ENCODE results near the gene PTPRG.

Gene PTPRG

GRCh38 chr3:61618871-61619270 lies 57.5 kb downstream of the PTPRG start:
- DNase-seq (ENCODE audit: low read depth) = no peak

- no peak for DNase-seq (ENCODE audit: low read depth)
Observed at GRCh38 chr3:61620073-61620472, 58.7 kb downstream of the PTPRG start.

DNA sequence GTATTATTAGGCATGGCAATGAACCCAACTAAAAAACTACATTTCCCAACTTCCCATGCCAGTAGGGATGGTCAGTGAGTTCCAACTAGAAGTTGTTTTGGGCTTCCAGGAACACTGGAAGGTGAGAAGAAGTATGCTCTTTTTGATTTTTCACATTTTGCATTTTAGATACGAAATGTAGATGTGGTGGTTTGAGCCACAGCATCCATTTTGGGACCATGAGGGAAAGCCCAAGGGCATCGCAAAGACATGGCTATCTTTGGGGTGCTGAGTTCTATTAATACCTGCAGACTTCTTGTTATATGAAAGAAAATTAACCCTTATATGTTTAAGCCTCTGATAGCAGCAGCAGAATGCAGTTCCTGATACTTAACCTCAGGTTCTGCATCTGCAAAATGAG lies 62.9 kb downstream of the PTPRG start:
- no peak for DNase-seq (ENCODE audit: low read depth)

- DNase-seq (ENCODE audit: low read depth) = no peak
Observed at GRCh38 chr3:61625429-61625828, 64.1 kb downstream of the PTPRG start.

- no peak for DNase-seq (ENCODE audit: low read depth)
Observed at GRCh38 chr3:61626484-61626883, 65.1 kb downstream of the PTPRG start.

GRCh38 chr3:61627768-61628185 lies 66.4 kb downstream of the PTPRG start:
- DNase-seq (ENCODE audit: low read depth) = no peak

DNA sequence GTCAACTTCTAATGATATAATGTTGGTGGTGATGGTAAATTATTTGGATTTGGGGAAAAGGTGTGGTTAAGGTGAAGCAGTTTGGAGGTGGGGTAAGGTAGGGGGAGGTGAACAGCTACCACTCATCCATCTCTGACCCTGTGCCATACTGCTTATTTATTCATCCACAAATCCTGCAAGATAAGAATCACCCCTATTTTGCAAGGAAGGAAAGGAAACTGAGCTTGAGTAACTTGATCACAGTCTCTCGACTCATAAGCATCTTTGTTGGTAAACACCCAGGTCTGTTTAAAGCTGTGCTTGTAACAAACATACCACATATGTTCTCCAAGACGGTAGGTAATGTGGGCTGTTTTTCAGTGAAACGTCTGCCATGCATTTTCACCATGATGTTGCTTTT lies 67.3 kb downstream of the PTPRG start:
- DNase-seq (ENCODE audit: low read depth) = no peak

DNA sequence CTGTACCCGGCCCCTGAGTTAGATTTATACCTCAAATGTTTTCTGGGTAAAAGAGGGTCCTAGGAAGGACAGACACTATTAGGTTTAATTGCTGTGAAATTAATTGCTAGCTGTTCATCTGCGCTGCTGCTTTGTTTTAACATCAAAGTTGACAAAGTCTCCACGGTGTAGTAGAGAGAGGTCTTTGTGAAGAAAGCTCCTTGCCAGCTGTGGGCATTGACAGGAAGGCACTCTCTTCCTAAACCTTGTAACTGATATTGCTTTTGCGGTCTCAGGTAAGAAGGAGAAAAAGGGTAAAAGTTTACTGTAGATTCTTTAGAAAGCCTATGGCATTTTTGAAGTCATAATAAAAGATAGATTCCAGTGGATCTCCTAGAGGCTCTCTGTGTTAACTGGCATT lies 68.1 kb downstream of the PTPRG start:
- DNase-seq (ENCODE audit: low read depth) = no peak

- DNase-seq (ENCODE audit: low read depth) = no peak
Observed at GRCh38 chr3:61631108-61631769, 69.9 kb downstream of the PTPRG start.

- no peak for DNase-seq (ENCODE audit: low read depth)
Observed at GRCh38 chr3:61632568-61633175, 71.3 kb downstream of the PTPRG start.

DNA sequence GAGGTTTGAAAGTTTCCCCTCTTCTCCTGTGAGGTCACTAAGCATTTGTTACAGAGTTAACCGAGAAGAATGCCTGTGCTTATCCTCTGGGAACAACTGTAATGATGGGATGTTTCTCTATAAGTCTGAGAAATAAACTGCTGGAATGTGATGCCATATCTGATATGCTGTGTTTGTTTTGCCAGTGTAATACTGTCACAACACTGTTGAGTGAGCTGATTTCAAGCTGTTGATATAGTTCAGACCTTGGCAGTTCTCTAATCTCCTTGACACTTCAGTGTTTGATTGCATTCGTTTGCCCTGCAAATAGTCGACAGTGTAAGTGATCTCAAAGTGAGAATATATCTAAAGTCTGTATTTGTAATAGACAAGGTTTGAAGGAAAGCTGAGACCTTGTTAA lies 73.3 kb downstream of the PTPRG start:
- DNase-seq (ENCODE audit: low read depth) = no peak

DNA sequence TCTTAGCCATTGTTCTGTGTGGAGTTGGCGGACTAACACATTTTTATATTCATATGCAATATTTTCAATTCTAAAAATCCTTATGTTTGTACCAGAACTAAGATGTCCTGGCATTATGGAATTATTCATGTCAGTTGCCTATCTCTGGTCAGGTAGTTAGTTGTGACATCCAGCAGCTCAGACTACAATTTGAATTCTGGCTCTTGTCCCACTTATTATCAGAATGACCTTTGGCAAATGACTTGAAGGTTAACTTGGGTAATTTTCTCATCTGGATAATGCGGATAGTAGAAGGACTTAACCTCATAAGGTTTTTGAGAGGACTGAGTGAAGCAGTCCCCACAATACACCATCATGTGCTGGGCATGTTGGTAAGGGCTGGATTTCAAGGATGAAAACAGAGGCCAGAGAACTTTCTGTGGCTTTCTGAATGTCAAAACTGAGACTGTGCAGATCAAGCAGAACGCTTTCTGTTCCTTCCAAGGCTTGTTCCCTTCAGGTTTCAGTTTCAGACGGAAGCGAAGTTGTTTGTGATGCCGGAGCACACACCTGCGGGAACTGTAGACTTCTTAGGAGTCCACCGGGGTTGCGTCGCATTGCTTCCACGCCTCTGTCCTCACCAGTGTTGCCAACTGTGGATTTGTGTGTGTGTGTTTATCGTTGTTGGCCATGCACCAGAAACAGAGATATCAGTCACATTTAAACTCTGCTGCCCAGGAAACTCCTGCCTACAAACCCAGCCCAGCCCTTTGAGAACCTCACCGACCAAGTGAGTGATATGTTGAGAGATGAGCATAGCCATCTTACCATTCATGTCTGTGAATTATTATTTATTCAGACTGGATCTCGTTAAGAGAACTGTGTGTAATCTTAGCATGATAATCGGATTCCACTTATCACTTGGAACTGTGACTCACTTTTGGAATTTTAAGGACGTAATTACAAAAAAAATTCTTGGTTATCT lies 76.0 kb downstream of the PTPRG start:
- DNase-seq (ENCODE audit: low read depth) = no peak

DNA sequence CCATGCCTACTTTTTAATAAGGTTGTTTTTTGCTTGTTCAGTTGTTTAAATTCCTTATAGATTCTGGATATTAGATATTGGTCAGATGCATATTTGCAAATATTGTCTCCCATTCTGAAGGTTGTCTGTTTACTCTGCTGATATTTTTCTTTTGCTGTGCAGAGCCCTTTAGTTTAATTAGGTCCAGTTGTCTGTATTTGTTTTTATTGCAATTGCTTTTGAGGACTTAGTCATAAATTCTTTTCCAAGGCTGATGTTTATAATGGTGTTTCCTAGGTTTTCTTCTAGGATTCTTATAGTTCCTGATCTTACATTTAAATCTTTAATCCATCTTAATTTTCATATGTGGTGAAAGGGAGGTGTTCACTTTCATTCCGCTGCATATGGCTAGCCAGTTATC lies 77.4 kb downstream of the PTPRG start:
- DNase-seq (ENCODE audit: low read depth) = no peak

DNA sequence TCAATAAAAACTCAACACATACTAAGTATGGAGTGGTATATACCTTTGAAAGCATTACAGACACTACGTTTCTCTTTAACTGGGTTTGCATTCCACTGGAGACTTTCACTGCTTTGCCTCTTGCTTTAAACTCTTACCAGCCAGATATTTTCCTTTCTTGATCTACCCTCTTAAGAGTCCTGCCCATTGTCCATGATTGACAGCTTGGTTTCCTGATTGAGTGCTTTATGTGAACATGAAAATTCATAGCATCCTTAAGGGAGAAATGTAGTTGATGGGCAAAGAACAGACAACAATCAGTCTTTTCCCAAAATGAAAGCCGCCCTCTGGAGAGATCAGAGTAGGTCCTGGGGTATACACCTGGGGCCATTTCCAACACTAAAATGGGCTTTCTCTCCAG lies 78.6 kb downstream of the PTPRG start:
- no peak for DNase-seq (ENCODE audit: low read depth)

DNA sequence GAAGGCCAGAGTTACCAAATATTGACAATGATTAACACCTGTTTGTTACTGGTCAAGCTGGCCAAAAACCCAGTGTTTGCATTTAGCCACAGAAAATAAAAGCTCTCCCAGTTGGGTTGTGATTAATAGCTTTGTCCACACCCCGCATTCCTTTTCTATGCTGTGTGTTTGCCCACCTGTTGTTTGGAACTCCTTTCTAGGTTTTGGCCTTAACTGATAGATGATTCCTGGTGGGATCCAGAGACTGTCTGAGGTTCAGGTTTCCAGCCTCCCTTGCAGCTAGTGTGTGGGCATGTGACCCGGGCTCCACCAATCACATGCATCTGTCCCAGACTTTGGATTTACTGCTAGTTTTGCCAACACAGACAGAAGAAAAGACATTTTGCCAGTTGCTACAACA lies 83.8 kb downstream of the PTPRG start:
- DNase-seq (ENCODE audit: low read depth) = no peak

- DNase-seq (ENCODE audit: low read depth) = no peak
Observed at GRCh38 chr3:61646360-61646759, 85.0 kb downstream of the PTPRG start.

DNA sequence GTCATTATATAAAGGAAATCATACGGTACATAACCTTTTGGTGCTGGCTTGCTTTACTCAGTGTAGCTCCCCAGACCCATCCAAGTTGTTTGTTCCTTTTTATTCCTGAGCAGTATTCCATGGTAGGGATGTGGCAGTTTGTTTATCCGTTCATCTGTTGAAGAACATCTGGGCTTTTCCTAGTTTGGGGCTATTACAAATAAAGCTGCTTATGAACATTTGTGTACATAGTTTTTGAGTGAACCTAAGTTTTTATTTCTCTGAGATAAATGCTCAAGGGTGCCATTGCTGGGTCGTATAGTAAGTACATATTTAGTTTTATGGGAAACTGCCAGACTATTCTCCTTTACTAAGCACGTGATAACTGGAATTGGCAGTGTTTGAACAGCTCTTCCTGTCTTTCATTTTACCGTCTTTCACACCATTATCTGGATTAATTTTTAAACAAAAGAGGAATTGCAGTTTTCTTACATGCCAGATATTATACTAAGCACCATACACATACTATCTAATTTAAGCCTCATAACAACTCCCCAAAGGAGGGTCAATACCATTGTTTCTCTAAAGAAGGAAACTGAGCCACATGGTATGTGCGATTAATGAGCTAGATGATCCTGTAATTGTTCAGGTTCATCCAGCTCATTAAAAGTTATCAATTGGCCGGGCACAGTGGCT lies 85.6 kb downstream of the PTPRG start:
- DNase-seq (ENCODE audit: low read depth) = no peak

GRCh38 chr3:61648481-61648880 lies 87.1 kb downstream of the PTPRG start:
- no peak for DNase-seq (ENCODE audit: low read depth)

DNA sequence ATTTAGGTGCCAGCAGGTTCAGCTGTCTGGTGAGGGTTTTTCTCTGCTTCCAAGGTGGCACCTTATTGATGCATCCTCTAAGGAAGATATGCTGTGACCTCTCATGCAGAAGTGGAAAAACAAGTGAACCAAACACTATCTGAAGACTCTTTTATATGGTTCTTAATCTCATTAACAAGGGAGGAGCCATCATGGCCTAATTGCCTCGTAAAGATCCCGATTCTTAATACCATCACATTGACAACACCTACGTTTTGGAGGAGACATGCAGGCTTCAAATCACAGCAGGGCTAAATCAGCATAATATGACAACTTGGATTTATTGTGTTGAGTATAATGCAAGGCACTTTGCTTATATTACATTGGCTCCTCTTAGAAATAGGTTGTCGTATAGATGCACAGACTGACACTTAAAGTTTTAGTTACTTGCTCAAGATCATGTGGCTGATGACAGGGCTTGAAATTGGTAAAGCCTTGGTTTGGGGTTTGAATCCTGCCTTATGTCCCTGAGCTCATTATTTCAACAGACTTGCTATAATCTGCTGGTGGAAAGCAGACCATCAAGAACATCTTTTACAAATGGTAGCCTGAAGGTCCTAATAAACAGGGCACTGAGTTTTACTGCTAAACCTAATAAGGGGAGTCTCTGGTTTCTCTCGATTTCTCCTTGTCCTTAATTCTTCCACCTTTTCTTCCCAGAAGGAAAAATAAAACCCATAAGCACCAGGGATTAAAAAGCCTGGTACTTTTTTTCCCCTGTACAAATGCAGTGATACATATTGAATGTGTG lies 88.2 kb downstream of the PTPRG start:
- DNase-seq (ENCODE audit: low read depth) = no peak

- no peak for DNase-seq (ENCODE audit: low read depth)
Observed at GRCh38 chr3:61650276-61650675, 88.9 kb downstream of the PTPRG start.

DNA sequence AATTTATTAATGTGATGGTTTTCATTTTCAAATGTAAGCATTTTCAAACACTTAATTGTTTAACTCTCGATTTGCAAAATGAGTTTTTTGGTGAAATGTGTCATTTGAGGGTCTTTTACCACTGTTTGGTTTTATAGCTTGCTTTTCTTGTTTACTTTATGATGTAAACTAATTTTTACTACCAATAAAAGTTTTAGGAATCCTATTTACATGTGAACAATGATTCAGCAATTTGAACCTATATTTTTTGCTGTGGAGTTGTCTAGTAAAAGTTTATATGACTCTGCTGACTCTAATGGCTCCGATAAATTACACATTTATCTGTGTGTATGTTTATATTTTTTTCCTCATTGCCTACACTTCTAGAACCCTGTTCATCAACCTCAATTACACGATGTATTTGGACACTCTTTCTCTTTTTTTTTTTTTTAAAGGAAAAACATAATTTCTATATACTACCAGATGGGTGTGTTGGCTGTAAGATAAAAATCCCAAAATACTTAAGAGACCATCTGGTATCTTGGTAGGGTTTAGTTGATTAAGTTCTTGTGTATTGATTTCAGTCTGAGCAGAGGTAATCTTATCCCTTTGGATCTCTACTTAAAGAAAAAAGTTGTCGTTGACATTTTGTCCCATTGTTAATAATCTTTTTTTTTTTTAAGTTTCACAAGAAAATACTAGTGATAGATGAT lies 89.5 kb downstream of the PTPRG start:
- DNase-seq (ENCODE audit: low read depth) = no peak
